ENCODE results near the gene KIAA0930. TPM values are rescaled to one million over a fixed set of nuclear protein-coding genes. Genes with fewer than 3 reads are reported as not detected.

Gene KIAA0930
- total RNA-seq, 1 donor from 2014 or later: 107 TPM

DNA sequence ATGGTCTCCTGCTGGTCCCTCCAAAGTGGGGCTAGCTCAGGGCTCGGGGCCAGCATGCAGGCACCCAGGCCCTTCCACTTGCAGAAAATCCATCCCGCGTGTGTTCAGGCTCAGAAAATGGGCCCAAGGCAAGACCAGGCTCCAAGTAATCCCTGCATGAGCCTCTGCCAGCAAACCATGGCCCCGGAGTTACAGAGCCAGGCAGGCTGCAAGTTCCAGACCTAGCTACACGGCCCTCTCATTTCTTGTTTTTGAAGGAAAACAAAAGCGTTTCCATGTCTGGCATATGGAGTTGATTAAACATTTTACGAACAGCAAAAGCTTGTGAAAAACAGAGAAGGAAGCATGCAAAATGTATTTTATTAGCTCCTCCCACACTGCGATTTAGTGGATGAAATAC, 29.7 kb downstream of the KIAA0930 start:
- DNase-seq (ENCODE audit: low read depth): no peak
- H3K4me1 ChIP-seq (ENCODE audit: insufficient read depth, low read length): peaks cover 43% of the 10 kb centered on the region
- H3K79me2 ChIP-seq (ENCODE audit: insufficient read depth, low read length): peaks cover 7% of the 10 kb centered on the region
- no peaks in the 10 kb centered on the region for H3K27me3 ChIP-seq (ENCODE audit: insufficient read depth, low read length)
- peak; percentile 62 for FAIRE-seq
- peak overlapping the region; percentile 8 for H3K4me2 ChIP-seq (ENCODE audit: low read length)
- no peak overlapping the region for H3K27ac ChIP-seq (ENCODE audit: low read depth, low read length)
- Mint-ChIP-seq H3K36me3 (ENCODE audit: low read depth, unreplicated experiment) (peaks cover 6% of the 10 kb centered on the region), H3K27me3 (ENCODE audit: low read depth, unreplicated experiment) (no peaks in the 10 kb centered on the region), H3K4me1 (ENCODE audit: low read depth, unreplicated experiment) (peaks cover 42% of the 10 kb centered on the region), H3K27ac (ENCODE audit: unreplicated experiment) (peak overlapping the region; percentile 59), H3K4me3 (ENCODE audit: unreplicated experiment) (peak overlapping the region; percentile 34), H3K9me3 (ENCODE audit: unreplicated experiment) (no peaks in the 10 kb centered on the region)
- peaks cover 10% of the 10 kb centered on the region for H4K20me1 ChIP-seq (ENCODE audit: insufficient read depth, low read length)
- no peak overlapping the region for H3K9ac ChIP-seq (ENCODE audit: low read length)
- TF ChIP-seq, protein P1, sequence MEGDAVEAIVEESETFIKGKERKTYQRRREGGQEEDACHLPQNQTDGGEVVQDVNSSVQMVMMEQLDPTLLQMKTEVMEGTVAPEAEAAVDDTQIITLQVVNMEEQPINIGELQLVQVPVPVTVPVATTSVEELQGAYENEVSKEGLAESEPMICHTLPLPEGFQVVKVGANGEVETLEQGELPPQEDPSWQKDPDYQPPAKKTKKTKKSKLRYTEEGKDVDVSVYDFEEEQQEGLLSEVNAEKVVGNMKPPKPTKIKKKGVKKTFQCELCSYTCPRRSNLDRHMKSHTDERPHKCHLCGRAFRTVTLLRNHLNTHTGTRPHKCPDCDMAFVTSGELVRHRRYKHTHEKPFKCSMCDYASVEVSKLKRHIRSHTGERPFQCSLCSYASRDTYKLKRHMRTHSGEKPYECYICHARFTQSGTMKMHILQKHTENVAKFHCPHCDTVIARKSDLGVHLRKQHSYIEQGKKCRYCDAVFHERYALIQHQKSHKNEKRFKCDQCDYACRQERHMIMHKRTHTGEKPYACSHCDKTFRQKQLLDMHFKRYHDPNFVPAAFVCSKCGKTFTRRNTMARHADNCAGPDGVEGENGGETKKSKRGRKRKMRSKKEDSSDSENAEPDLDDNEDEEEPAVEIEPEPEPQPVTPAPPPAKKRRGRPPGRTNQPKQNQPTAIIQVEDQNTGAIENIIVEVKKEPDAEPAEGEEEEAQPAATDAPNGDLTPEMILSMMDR (IDR thresholded peaks at IDR 0.05; ENCODE audit: insufficient read depth, low read depth, low read length): no peak
- no peaks in the 10 kb centered on the region for H3K9me3 ChIP-seq (ENCODE audit: insufficient read depth, low read depth, low read length)
- H3K4me3 ChIP-seq (ENCODE audit: insufficient read depth, low read depth, low read length): no peak overlapping the region
- no peaks in the 10 kb centered on the region for H3K36me3 ChIP-seq (ENCODE audit: insufficient read depth, low read length)
- no peak overlapping the region for H2AFZ ChIP-seq (ENCODE audit: low read depth, low read length)

DNA sequence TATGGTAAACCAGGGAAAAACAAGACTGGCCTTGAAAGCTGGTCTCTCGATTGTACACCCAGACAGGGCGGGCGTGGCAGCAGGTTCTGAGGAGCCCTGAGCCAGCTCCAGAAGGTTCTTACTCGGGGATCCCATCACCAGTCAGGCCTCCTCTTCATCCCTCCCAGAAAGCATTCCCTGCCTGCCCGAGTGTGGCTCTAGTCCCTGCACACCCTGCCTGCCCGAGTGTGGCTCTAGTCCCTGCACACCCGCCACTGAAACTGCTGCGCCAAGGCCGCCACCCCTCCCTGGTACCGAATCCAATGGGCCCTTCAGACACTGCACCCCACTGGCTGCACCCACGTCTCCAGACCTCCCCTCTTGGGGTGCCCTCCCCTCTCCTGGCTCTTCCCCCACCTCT, 30.1 kb downstream of the KIAA0930 start:
- no peak for DNase-seq (ENCODE audit: low read depth)
- no peak for FAIRE-seq
- H4K20me1 ChIP-seq (ENCODE audit: insufficient read depth, low read length): peaks cover 9% of the 10 kb centered on the region

DNA sequence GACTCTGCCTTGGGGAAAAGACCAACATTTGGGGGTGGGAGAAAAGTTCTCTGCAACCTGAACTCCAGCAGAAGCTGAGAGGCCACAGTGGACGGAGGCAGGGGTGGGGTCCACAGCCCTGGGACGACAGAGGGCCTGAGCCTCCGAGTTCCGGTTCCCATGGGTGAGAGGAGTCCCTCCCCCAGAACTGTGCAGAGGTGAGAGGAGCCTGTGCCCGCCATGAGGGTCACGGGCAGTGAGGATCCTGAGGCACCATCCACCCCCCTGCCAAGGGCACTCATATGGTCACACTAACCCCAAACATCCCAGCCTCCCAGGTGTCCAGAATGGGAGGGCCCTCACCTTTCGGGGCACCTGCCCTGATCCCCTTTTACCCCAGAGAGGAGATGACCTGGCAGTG, 30.5 kb downstream of the KIAA0930 start:
- Histone ChIP-seq H3K9me3 (ENCODE audit: insufficient read depth, low read depth, low read length) (no peaks in the 10 kb centered on the region), H3K4me2 (ENCODE audit: low read length) (no peak overlapping the region), H2AFZ (ENCODE audit: low read depth, low read length) (no peak overlapping the region), H3K36me3 (ENCODE audit: insufficient read depth, low read length) (no peaks in the 10 kb centered on the region), H3K79me2 (ENCODE audit: insufficient read depth, low read length) (peaks cover 3% of the 10 kb centered on the region), H4K20me1 (ENCODE audit: insufficient read depth, low read length) (peaks cover 5% of the 10 kb centered on the region), H3K27ac (ENCODE audit: low read depth, low read length) (no peak overlapping the region), H3K27me3 (ENCODE audit: insufficient read depth, low read length) (no peaks in the 10 kb centered on the region), H3K4me3 (ENCODE audit: insufficient read depth, low read depth, low read length) (no peak overlapping the region), H3K4me1 (ENCODE audit: insufficient read depth, low read length) (peaks cover 43% of the 10 kb centered on the region), H3K9ac (ENCODE audit: low read length) (peak overlapping the region; percentile 73)
- Mint-ChIP-seq H3K27me3 (ENCODE audit: low read depth, unreplicated experiment) (no peaks in the 10 kb centered on the region), H3K4me1 (ENCODE audit: low read depth, unreplicated experiment) (peaks cover 42% of the 10 kb centered on the region), H3K4me3 (ENCODE audit: unreplicated experiment) (no peak overlapping the region), H3K36me3 (ENCODE audit: low read depth, unreplicated experiment) (peaks cover 12% of the 10 kb centered on the region), H3K27ac (ENCODE audit: unreplicated experiment) (no peak overlapping the region), H3K9me3 (ENCODE audit: unreplicated experiment) (no peaks in the 10 kb centered on the region)
- FAIRE-seq (no peak), DNase-seq (ENCODE audit: low read depth) (no peak)
- TF ChIP-seq, protein P1 (IDR thresholded peaks at IDR 0.05; ENCODE audit: insufficient read depth, low read depth, low read length): no peak
- TF ChIP-seq EZH2 (IDR thresholded peaks at IDR 0.05; ENCODE audit: insufficient read depth, low read length): no peak

More for the DNA sequence above, 30.1 kb downstream of the KIAA0930 start:
- H3K79me2 ChIP-seq (ENCODE audit: insufficient read depth, low read length): peaks cover 5% of the 10 kb centered on the region
- H3K36me3 Mint-ChIP-seq (ENCODE audit: low read depth, unreplicated experiment): peaks cover 10% of the 10 kb centered on the region
- H3K27me3 Mint-ChIP-seq (ENCODE audit: low read depth, unreplicated experiment): no peaks in the 10 kb centered on the region
- H3K4me3 ChIP-seq (ENCODE audit: insufficient read depth, low read depth, low read length): no peak overlapping the region
- H3K36me3 ChIP-seq (ENCODE audit: insufficient read depth, low read length): no peaks in the 10 kb centered on the region
- peak overlapping the region; percentile 59 for H3K27ac Mint-ChIP-seq (ENCODE audit: unreplicated experiment)
- H3K27me3 ChIP-seq (ENCODE audit: insufficient read depth, low read length): no peaks in the 10 kb centered on the region
- H3K4me1 ChIP-seq (ENCODE audit: insufficient read depth, low read length): peaks cover 43% of the 10 kb centered on the region
- H3K4me1 Mint-ChIP-seq (ENCODE audit: low read depth, unreplicated experiment): peaks cover 42% of the 10 kb centered on the region
- TF ChIP-seq, protein P1 (IDR thresholded peaks at IDR 0.05; ENCODE audit: insufficient read depth, low read depth, low read length): no peak
- no peak for TF ChIP-seq EZH2 (IDR thresholded peaks at IDR 0.05; ENCODE audit: insufficient read depth, low read length)
- H3K9ac ChIP-seq (ENCODE audit: low read length): no peak overlapping the region
- peak overlapping the region; percentile 8 for H3K4me2 ChIP-seq (ENCODE audit: low read length)
- H2AFZ ChIP-seq (ENCODE audit: low read depth, low read length): no peak overlapping the region
- no peaks in the 10 kb centered on the region for H3K9me3 Mint-ChIP-seq (ENCODE audit: unreplicated experiment)
- H3K27ac ChIP-seq (ENCODE audit: low read depth, low read length): no peak overlapping the region
- peak overlapping the region; percentile 34 for H3K4me3 Mint-ChIP-seq (ENCODE audit: unreplicated experiment)
- no peaks in the 10 kb centered on the region for H3K9me3 ChIP-seq (ENCODE audit: insufficient read depth, low read depth, low read length)

Measured in astrocyte (in vitro differentiated cells and primary cell).